Measurements from ENCODE around the gene TAS2R4. TPM values are rescaled to one million over a fixed set of nuclear protein-coding genes. Genes with fewer than 3 reads are reported as not detected.
"Not testable (repeated sequence)": the region's sequence is repeated elsewhere in the genome, so short reads cannot be mapped to it uniquely, and the experiment has no call there.

TAS2R4 gene
- total RNA-seq, 1 experiment from 2014 or later: 0.14 TPM

DNA sequence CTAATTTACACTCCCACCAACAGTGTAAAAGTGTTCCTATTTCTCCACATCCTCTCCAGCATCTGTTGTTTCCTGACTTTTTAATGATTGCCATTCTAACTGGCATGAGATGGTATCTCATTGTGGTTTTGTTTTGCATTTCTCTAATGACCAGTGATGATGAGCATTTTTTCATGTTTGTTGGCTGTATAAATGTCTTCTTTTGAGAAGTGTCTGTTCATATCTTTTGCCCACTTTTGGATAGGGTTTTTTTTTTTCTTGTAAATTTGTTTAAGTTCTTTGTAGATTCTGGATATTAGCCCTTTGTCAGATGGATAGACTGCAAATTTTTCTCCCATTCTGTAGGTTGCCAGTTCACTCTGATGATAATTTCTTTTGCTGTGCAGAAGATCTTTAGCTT is 46.0 kb downstream of the TAS2R4 start:
- not testable (repeated sequence) for DNase-seq (ENCODE audit: low read depth)

Small RNA genes within 50 kb of the gene (small RNA-seq; reads per million reads assigned to genes)
- not detected for gene RNU1-82P

Other genes with a start within 250 kb of the TAS2R4 start
- 57.9 and 58.3 TPM in 2 replicates for gene AGK, start 225.3 kb upstream of the TAS2R4 start, total RNA-seq (2014; rRNA removed; shearing (Covaris generic))
- 12.5 and 15.7 TPM in 2 replicates for gene DENND11, start 74.5 kb upstream of the TAS2R4 start, total RNA-seq (2014; rRNA removed; shearing (Covaris generic))
- gene WEE2, start 68.3 kb upstream of the TAS2R4 start, total RNA-seq (2014; rRNA removed; shearing (Covaris generic)): 0.03 TPM in 2 replicates
- 370 and 377 TPM in 2 replicates for gene SSBP1, start 38.3 kb upstream of the TAS2R4 start, total RNA-seq (2014; rRNA removed; shearing (Covaris generic))
- gene TAS2R3, start 12.6 kb upstream of the TAS2R4 start, total RNA-seq (2014; rRNA removed; shearing (Covaris generic)): 0.10 TPM in 1 of 2 replicates, not detected in the other
- 0.30 and 0.98 TPM in 2 replicates for gene TAS2R5, start 13.5 kb downstream of the TAS2R4 start, total RNA-seq (2014; rRNA removed; shearing (Covaris generic))
- not detected in 2 replicates for gene PRSS37, start 64.8 kb downstream of the TAS2R4 start, total RNA-seq (2014; rRNA removed; shearing (Covaris generic))
- gene OR9A4, start 139.7 kb downstream of the TAS2R4 start, total RNA-seq (2014; rRNA removed; shearing (Covaris generic)): not detected in 2 replicates
- not detected in 2 replicates for gene CLEC5A, start 170.3 kb downstream of the TAS2R4 start, total RNA-seq (2014; rRNA removed; shearing (Covaris generic))
- not detected in 2 replicates for gene TAS2R38, start 197.1 kb downstream of the TAS2R4 start, total RNA-seq (2014; rRNA removed; shearing (Covaris generic))
- gene MGAM, start 219.2 kb downstream of the TAS2R4 start, total RNA-seq (2014; rRNA removed; shearing (Covaris generic)): 0.08 and 1.7 TPM in 2 replicates